GM19025 (cell line): Measurements from ENCODE around the gene RIC8A.

Experiments used
- ATAC-seq: cut with Tn5 transposase; IDR thresholded peaks from one replicate; pipeline ENCODE4 v1.9.1; 2021; ENCODE audit warnings: mild to moderate bottlenecking, low read depth, moderate library complexity; ENCODE audit not compliant: unreplicated experiment

RIC8A gene

DNA sequence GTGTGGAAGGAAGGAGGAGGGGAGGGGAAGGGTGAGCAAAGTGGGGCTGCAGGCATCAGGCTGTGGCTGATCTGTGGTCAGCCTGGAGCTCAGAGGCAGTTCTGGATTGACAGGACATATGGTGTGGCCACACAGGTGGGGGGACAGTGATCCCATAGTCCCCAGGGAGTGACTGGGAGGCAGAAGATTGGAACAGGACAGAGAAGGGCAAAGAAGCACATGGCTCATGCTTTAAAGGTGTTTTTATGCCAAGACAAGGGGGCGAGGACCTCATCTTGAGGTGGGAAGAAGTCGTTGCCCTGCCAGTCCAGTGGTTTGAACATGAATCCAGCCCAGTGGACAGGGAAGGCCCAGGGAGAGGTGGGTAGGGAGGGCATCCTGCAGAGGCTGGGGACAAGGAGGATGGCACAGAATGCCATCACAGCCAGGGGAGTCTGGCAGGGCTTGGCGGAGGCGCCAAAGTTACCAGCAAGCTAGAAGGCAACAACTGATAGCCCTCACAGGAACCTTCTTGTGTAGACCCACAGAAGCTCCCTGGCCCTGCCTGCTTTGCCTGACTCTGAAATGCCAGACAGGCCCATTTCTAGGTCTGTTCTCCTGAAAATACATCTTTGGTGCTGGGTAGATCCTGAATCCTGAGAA lies 3.4 kb upstream of the RIC8A start:
- ATAC-seq: no peak

DNA sequence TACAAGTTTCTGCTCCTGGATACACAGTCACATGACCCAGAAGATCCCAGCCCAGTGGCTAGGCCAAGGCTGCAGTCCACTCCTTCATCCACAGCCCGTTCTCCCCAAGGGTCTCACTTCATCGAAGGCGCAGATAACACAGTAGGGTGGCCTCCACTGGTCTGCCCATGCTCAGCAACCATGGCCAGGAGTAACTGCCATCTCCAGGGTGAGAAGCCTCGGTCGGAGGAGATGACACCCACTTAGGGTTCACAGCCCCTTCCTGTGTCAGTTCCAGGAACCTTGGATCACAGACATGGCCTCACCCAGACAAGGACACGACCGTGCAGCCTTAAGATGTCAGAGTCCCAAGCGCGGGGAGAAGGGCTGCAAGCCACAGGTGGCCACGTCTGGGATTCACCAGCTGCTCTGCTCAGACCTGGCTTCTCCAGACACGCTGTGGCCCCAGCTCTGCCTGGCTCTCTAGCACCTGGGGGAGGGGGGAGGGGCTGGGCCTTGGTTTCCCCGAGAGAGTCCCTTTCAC lies 2.9 kb upstream of the RIC8A start:
- ATAC-seq: no peak

DNA sequence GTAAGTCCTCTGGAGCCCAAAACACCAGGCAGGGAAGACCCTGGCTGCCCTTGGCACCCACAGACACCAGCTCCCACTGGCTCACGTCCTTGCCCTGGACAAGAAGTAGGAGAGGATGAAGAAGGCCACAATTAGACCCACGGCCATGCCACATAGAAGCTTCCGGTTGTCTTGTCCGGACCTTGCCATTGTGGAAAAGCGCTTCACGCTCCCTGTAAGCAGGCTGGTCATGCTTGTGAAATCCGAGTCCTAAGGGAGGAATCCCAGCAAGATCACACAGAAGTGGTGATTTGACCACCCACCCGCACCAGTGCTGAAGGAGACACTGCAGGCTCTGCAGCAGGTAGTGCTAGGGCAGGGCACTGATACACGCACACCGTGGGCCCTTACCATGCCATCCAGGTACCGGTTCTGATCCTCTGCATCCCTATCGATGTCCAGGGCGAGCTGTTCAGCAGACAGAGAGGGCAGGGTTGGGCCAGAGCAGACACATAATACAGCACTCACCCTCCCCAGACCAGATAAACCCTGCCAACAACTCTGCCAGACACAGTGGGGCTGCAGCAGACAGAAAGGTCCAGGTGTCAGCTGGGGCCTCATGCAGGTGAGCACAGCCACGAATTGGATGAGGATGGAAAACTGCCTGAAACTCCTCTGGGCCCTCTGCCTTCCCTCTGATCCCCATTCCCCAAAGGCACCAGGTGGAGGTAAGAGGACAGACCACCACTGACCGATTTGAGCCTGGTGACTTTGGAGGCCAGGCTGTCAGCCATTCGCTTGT lies 2.1 kb upstream of the RIC8A start:
- no peak for ATAC-seq

GRCh38 chr11:206002-206384 lies 1.5 kb upstream of the RIC8A start:
- ATAC-seq: no peak

DNA sequence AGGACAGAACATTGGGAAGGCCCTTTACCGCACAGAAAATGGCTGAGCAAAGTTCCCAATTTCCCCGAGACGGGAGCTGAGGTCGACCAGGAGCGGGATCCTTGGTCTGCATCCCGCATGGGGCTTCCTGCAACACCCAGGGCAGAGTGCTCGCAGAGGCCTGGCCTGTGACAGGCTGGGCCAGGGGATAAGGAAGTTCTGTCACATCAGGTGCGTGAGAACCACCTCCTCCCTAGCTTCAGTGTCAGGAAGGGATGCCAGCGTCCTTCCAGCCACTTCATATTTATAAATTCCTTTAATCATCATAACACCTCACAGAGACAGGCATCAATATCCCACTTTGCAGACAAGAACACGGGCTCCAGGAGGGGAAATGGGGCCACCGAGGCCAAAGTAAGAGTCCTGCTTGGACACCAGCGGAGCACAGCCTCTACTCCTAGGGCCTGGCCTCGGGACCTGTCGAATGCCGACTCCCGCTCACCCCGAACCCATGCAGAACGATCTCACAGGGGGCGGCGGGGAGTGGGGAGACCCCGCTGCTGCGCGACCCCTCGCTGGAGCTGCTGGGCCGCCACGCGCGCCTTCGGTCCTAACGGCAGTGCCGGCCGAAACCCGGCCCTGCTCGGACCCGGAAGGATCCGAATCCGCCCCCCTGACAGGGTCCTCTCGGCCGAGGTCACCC lies 841 bp upstream of the RIC8A start:
- no peak for ATAC-seq

DNA sequence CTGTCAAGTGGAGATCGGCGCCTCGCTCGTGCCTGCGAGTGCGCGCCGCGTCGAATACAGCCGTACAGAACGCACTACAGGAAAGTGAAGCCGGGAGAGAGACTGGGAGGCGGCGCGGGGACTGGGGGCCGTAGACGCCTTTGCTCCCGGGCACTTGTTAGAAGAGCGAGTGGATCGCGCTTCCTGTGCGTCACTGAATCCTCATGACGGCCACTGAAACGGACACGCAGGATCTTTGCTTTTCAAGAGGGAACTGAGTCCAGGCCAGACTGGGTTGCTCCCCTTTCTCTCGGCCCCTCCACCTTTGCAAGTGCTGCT lies 314 bp downstream of the RIC8A start:
- ATAC-seq: no peak

DNA sequence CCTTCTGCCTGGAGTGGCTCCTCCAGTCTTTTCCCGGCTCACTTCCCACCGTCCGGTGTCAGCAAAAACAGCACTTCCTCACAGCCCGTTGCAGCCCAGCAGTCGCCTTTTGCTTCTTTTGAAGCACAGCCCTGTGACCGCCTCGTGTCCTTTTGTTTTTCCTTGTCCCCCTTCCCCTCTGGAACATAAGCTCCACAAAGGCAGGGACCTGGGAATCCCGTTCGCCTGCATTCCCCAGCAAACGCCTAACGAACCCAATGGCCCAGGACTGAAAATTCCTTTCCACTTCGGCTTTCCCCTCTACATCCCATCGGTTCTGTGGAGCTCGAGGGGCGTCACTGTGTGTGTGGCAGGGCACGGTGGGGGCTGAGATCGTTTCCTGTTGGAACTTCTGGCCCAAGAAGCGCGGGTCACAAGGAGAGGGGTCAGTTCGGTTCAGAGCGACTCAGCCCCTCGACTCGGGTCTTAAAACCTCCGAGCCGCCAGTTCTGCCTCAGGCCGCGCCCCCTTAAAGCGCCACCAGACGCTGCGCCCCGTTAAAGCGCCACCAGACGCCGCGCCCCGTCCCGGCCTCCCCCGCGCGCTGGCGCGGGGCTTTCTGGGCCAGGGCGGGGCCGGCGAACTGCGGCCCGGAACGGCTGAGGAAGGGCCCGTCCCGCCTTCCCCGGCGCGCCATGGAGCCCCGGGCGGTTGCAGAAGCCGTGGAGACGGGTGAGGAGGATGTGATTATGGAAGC lies 841 bp downstream of the RIC8A start:
- ATAC-seq: peak; percentile 37

DNA sequence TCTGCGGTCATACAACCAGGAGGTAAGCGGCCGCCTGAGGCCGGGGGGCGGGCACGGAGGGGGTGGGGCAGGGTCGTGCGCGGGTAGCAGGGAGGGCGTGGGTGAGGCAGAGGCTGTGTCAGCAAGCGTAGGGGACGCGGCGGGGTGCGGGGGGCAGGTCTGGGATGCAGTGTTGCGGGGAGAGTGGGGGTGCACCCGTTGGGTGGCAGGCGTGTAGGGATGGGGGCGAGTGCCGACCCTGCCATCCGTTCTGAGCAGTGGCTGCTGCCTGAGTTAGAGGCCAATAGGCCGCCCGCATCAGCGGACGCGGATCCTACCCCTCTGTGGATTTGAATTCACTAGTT lies 1.4 kb downstream of the RIC8A start:
- no peak for ATAC-seq

- no peak for ATAC-seq
These were observed 2.0 kb downstream of the RIC8A start for GRCh38 chr11:209275-210121.

DNA sequence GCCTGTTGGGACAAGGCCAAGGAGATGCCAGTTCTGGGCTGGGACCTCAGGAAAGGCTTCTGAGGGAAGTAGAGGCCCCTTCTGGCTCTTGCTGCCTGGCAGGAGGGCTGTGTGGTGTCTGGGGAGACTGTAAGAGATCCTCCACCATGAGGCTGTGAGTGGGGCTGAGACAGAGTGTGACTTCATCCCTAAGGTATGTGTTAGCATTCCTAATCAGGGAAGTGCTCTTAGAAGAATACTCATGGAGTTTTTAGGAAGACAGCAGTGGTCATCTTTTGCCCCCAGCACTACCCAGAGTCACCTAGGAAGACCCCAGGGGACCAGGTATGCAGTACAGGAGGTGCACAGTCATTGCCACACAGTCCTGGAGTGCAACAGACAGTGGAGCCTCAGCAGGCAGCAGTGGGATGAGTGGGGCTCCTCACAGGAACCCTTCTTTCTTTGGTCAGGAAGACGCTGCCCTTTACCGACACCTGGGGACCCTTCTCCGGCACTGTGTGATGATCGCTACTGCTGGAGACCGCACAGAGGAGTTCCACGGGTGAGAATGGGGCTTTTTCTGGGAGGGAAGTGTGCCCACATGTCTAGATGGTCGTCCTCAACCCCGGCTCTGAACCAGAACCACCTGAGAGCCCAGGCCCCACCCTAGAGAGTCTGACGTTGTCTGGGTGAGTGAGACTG lies 2.8 kb downstream of the RIC8A start:
- ATAC-seq: no peak

DNA sequence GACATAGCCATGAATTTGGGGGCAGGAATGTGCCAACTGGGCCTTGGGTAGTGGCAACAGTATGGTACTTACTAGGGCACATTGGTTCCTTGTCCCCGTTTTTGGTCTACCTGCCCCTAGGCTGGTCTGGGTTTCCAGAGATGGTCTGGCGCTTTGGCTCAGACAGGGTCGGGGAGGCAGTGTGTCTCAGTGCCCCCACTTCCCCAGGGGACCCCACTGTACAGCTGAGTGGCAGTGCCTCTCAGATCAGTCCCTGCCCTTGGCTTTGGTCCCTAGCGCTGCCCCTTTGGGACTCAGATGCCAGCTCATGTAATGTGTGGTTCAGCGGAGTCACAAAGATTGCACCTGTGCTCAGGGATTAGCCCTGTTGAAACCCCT lies 3.3 kb downstream of the RIC8A start:
- ATAC-seq: no peak

DNA sequence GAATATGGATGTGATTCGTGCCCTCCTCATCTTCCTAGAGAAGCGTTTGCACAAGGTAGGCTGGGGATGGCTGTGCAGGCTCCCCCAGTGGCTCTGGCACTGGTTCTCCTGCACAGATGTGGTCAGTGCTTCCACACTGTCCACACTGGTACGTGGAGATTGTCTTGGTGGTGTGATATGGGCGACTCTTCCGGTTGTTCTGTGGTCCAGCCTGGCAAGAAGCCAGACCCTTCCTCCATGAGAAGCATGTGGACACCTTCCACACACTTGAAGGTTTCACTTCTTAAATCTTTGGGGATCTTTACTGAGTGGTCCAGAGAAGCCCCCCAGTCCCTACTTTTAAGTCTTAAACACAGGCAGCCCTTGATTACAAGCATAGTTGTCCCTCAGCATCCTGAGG lies 3.8 kb downstream of the RIC8A start:
- no peak for ATAC-seq

DNA sequence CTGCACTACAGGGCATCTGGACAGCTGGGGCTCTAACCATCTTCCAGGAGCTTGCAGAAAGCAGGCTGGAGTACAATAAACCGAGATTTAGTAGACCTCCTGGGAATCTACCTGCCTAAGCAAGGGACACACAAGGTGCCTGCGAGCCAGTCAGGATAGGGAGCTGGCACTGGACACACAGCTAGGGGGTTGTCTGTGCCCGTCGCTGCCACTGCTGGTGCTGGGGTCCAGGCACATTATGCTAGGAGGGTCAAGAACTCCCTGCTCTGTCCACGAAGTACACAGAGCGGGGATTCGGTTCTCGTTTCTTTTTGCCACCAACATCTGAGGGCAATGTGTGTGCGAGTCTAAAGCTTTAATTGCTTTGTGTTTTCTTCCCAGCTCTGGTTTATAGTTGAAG lies 4.2 kb downstream of the RIC8A start:
- no peak for ATAC-seq

GRCh38 chr11:212150-213100 lies 4.9 kb downstream of the RIC8A start:
- no peak for ATAC-seq

DNA sequence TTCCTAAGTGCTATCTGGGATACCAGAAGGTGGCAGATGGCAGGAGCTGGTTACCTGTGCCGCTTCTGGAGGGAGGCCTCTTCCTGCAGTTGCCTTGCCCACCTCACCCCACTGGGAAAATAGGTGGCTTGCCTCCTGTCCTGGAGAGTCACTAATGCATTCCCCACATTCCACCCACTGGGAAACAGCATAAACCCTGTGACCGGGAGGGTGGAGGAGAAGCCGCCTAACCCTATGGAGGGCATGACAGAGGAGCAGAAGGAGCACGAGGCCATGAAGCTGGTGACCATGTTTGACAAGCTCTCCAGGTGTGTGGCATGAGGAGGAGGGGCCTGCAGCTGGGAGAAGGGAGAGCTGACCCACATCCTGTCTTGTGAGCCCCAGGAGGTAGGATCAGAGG lies 5.6 kb downstream of the RIC8A start:
- no peak for ATAC-seq

DNA sequence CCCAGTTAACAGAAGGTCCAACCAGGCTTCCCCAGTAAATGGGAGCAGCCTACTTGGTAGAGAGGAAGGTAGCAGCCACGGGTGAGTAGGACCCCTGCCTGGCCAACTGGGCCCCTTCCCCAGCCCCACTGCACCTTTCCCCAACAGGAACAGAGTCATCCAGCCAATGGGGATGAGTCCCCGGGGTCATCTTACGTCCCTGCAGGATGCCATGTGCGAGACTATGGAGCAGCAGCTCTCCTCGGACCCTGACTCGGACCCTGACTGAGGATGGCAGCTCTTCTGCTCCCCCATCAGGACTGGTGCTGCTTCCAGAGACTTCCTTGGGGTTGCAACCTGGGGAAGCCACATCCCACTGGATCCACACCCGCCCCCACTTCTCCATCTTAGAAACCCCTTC lies 6.6 kb downstream of the RIC8A start:
- ATAC-seq: no peak

- ATAC-seq: no peak
These were observed 8.1 kb downstream of the RIC8A start for GRCh38 chr11:215581-216037.

DNA sequence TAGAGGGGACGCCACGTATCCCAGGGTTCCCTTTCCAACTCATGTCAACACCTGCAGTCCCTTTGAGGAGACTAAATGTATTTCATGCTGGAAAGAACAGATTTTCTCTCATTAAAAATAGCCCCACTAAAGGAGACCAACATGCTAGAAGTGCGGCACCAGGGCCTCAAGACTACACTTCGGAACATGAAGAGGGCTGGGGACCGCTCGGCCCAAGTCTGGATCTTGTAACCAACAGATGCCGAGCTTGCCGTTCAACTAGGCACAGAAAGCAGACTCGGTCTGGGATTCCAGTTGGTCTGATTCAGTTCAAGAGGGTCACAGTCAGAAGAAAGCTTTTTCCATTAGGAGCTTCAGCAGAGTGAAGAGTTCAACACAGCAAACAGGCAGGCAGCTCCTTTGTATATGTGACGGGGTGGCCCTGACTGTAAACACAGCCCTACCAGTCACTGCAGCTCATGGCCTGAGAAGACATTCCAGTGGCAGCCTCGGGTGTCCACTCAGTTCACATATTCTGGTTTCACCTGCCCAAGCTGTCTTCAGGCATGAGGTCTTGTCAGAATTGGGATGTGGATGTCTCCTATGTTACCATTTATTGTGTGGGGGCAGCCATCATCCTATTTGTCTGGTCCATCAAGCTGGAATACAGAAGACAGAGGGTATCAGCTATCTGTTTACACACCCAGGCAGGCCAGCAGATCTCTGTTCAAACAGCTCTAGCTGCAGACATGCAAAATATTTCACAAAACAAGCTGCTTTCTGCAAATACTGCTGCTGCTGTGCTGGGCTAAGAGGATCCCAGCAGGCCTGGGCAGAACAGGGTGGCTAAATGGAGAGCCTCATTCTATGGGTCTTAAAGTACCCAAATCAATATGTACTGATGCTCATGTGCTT lies 8.8 kb downstream of the RIC8A start:
- ATAC-seq: no peak
